A204.1 (cell line): Measurements from ENCODE around the gene FARP1.

Experiments
- FAIRE-seq: peaks from 2 replicates; lab custom pipeline; 2012; peaks lifted over from hg19 to GRCh38; lab: Jason Lieb, UNC

Gene FARP1

DNA sequence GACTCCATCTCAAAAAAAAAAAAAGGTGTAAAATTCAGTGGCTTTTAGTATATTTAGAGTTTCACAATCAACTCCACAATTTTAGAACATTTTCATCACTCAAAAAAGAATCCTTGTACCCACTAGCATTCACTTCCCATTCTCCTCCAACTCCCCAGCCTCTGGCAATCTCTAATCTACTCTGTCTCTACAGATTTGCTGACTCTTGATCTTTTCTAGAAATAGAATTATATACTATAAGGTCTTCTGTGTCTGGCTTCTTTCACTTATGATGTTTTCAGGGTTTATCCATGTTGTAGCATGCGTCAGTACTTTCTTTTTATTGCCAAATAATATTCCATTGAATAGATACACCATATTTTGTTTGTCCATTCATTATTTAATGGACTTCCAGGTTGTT is 8.0 kb upstream of the FARP1 start:
- FAIRE-seq: no peak

DNA sequence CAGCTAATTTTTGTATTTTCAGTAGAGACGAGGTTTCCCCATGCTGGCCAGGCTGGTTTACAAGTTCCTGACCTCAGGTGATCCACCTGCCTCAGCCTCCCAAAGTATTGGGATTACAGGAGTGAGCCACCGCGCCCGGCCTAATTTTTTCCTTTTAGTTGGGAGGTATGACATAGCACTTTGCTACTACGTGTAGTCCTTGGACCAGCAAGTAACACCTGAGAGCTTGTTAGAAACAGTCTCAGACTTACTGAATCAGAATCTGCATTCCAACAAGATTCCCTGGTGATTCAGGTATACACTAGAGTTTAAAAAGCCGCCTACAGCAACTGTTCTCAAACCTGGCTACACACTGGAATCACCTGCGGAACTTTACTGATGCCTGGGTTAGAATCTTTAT is 1.8 kb upstream of the FARP1 start:
- no peak for FAIRE-seq

DNA sequence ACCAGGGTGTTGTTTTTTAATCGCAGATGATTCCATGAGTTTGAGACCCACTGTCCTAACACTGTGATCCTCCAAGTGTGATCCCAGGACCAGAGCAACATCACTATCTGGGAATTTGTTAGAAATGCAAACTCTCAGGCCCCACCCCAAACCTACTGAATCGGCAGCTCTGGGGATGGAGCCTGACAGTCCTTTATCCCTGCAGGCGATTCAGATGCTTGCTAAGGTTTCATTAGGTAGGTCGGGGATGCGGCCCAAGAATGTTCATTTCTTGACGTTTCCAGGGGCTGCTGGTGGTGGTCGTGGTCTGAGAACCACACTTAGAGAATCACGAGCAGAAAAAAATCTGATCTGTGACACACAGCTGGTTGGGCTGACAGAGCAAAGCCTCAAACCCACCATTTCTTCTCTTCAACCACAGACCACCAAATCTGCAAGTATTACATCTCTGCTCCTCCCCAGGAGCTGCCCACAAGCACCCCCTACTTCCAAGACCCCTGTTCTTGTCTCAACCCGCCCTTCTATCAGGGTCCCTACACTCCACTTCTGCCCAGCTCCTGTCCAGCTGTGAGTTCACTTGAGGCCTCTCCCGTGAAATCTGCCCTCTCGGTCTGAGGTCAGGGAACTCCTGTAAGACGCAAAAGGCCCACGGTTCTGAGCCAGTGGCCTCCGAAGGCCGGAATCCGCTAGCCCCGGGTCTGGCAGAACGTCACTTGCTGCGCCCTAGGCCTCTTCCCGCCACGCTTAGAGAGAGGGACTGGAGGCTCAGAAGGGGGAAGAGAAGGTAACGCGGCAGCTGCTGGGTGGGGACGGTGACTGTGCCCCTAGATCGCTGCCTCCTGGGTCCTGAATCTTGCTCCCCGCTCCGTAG is 1.1 kb upstream of the FARP1 start:
- no peak for FAIRE-seq

DNA sequence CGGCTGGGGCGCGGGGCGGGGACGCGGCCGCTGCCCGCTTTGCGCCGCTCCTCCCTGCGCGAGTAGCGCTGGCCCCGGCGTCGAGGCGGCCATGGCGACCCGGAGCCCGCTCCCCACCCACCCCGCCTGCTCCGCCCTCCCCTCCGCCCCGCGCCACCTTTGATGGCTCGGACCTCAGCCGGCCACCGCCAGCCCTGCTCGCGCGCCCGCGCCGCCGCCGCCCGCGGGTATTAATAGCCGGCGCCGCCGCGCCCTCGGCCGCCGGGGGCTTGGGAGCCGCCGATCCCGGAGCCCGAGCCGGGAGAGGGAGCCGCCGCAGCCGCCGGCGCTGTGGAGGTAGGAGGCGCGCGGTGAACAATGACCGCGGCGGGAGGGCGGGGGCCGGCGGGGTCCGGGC is 261 bp downstream of the FARP1 start:
- FAIRE-seq: no peak

DNA sequence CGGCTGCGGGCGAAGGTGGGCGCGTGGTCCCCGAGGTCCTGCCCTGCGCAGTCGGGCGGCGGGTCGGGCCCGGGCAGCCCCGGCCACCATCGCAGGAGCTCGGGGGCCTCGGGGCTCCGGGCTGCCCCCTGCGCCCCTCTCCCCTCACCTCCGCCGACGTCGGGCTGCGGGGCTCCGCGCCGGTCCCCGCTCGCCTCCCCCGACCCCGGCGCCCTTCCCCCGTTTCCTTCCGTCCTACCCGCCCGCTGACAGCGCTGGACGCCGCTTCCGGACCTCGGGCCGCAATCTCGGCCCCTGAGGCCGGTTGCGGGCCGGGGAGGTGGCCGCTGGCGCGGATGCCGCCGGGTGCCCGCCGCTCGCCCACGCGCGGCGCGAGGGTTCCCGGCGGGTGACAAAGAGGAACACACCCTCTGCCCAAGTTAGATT is 720 bp downstream of the FARP1 start:
- FAIRE-seq: no peak

DNA sequence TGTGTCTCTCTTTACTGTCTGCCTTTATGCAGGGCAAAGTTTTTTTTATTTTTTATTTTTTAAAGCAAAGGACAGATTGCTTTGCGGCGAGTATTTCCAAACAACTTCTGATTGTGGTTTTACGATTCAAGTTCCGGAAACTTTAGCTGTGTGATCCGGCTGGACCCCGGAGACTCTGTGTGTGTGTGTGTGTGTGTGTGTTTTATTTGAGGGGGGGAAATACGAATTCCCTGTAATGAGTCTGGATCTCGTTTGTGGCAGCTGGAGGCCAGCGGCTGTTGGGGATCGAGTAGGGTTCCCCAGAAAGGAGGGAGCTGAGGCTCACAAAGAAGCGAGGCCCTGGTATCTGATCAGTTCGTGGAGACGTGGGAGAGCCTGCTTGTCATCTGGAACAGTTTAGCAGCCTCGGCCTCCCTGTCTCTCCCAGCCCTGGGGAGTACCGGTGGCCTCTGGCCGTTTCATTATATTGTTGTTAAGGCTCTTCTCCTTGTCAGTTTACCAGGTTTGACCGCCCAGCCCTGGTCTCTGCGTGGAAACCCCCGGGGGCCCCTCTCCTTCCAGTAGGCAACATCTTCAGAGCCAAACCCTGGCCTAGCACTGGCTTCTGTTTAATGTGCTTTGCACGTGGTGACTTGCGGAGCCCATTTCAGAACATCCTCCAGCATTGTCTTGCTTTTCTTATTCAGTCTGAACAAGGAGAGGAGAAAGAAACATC is 1.3 kb downstream of the FARP1 start:
- no peak for FAIRE-seq

DNA sequence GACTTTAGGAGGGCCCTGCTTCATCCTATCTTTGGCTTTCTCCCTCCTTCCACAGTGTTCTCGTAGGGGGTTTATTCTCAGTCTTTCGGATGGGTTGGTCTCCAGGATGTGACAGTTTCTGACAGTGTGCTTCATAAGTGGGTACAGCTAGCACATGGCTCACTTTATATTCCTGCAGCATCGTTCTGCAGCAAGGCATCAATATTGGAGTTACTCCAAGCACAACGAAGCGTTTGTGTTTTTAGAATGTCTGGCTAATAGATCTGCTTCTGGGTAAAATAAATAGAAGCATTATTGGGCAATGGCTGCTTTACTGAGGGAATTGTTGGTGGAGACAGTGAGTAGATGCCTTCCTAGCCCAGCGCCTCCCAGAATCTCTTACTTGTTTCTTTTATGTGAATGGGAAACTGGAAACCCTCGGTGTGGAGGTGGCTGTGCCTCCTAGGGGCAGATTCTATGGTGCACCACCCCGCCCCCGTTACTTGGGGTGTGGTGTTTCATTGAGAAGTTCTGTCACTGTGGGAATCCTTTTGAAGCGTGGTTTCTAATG is 2.0 kb downstream of the FARP1 start:
- FAIRE-seq: no peak

DNA sequence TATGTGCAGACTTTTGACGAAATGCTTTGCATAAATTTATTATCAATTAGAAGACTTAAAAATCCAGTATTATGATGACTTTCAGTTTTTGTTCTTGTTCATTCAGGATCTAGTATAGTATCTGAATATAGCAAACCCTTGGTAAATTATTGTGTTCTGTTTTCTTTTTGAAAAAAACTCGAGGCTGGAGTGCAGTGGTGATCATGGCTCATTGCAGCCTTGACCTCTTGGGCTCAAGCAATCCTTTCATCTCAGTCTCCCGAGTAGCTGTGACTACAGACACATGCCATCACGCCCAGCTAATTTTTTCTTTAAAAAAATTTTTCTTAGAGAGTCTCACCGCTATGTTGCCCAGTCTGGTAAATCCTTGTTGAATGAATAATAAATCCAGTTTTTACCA is 4.6 kb downstream of the FARP1 start:
- no peak for FAIRE-seq

DNA sequence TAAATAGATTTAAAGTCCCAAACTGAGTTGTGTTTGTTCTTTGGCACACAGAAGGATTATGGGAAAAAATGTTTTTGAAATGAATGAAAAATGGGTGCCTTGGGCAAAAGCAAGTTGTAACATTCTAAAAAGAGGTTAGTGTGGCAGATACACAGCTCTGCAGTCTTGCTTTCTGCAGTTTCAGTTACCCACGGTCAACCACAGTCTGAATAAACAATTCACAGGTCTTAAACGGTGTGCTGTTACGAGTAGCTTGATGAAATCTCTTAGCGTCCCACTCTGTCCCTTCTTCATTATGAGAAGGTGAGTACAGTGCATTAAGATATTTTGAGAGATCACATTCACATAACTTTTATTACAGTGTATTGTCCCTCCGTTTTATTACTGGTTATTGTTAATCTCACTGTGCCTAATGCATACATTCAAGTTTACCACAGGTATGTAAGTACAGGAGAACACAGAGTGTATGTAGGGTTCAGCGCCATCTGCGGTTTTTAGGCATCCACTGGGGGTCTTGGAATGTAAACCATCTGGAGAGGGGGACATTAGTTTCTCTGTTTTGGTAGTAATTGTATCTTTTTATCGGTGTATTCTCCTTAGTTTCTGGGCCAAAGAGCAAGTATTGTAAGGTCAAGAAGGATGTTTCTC is 8.1 kb downstream of the FARP1 start:
- FAIRE-seq: no peak

DNA sequence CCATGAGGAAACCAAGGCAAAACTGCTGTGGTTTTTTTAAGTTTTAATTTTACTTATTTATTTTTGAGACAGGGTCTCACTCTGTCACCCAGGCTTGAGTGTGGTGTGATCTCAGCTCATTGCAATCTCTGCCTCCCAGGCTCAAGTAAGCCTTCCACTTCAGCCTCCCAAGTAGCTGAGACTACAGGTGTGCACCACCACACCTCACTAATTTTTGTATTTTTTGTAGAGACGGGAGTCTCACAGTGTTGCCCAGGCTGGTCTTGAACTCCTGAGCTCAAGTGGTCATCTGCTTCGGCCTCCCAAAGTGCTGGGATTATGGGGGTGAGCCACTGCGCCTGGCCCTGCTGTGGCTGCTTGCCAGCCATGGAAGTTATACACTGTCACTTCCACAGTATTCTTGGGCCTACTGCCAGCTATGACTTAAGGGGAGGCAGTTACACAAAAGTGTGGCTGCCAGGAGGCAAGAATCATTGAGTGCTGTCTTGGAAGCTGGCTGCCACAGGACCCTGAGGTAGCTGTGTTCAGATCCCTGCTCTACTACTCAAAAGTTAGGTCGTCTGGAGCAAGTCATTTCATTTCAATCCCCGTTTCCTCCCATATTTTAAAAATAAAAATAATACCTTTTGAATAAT is 12.7 kb downstream of the FARP1 start:
- no peak for FAIRE-seq

DNA sequence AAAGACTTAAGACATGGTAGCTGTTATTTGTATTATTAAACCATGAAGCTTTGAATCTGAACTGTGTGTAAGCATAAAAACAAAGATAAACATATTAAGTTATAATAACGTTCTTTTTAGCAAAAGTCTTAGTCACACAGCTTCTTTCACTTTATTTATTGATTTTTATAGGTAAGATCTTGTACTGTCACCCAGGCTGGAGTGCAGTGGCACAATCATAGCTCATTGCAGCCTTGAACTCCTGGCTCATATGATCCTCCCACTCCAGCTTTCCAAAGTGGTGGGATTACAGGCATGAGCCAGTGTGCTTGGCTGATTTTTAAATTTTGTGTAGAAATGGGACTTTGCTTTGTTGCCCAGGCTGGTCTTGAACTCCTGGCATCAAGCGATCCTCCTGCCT is 13.4 kb downstream of the FARP1 start:
- no peak for FAIRE-seq

DNA sequence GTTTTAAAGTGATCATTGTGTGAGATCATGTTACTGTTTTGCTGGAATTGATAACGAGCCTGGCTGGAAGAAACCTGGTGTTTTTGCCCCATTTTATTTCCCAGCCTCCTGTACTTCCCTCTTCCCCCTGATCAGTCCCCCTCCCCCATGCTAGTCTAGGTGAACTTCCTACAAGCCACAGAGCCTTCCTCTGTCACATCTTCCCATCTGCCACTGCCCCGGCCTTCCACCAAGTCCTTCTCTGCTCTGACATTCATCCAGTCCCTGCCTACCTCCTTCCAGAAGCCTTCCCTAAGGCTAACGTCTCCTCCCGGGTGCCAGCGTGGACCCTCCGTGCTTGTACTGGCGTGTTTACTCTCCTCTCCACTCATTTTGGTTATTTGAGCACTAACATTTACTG is 14.3 kb downstream of the FARP1 start:
- no peak for FAIRE-seq

DNA sequence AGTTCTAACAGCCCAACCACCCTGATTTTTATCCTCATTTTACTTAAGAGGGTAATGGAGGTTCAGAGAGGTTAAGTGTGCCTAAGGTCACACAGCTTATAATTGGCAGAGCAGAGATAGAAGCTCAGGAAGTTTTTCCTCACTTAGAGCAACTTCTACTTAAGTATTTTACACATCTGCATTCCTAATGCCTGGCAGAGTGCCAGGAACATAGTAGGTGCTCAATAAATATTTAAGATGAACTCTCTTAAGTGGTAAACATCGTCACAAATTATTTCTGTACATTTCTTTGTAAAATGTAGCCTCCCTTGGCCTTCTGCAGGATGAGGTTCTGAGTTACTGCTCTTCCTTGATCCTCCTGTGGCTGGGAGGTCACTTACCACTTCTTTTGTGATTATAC is 14.7 kb downstream of the FARP1 start:
- FAIRE-seq: no peak

DNA sequence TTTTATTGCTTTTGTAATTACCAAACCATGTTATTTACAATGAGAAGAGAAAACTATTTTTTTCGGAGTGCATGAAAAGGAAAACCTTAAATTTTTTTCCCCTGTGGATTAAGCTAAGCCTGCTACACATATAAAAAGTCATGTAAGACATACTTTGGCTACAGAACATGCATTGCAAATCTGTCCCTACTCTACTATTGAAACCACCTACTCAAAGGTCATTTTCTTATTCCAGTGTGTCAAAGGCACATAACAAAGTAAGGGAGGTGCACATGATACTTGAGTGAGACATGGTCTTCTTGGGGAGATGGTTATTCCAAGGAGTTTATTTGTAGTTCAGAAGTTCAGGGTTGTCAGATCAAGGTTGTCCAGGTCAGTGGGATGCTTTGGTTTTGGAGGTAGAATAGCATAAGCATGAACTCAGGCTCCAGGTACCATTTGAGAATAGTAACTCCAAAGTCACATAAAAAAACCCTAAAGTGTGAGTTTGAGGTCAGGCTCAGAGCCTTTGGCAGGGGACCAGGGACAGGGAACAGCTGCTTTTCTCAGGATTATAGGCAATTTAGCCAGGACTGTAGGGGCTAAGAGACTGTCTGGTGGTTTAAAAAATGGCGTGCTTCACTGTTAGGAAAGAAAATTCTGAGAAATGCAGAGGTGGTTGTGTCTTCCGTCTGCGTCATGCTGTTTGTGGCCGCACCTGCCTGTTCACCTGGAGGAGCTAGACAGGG is 15.4 kb downstream of the FARP1 start:
- no peak for FAIRE-seq

DNA sequence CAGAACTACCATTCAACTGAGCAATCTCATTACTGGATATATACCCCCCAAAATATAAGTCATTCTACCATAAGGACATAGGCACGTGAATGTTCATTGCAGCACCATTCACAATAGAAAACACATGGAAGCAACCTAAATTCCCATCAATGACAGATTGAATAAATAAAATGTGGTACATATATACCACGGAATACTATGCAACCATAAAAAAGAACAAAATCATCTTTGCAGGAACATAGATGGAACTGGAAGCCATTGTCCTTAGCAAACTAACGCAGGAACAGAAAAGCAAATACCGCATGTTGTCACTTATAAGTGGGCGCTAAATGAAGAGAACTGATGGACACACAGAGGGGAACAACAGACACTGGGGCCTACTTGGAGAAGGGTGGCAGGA is 20.0 kb downstream of the FARP1 start:
- no peak for FAIRE-seq

DNA sequence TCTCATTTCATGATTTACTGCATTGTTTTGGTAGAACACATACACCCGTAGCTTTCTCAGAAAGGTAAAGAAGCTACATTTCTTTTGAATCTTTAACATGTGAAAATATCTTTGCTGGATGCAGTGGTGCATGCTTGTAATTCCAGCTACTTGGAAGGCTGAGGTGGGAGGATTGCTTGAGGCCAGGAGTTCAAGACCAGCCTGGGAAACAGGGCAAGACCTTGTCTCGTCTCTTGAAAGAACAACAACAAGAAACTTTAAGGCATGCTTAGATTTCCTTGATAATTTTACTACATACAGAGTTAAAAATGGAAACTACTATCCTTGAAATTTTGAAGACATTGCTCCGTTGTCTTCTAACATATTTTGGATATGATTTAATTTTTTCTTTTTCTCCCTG is 26.4 kb downstream of the FARP1 start:
- FAIRE-seq: no peak

DNA sequence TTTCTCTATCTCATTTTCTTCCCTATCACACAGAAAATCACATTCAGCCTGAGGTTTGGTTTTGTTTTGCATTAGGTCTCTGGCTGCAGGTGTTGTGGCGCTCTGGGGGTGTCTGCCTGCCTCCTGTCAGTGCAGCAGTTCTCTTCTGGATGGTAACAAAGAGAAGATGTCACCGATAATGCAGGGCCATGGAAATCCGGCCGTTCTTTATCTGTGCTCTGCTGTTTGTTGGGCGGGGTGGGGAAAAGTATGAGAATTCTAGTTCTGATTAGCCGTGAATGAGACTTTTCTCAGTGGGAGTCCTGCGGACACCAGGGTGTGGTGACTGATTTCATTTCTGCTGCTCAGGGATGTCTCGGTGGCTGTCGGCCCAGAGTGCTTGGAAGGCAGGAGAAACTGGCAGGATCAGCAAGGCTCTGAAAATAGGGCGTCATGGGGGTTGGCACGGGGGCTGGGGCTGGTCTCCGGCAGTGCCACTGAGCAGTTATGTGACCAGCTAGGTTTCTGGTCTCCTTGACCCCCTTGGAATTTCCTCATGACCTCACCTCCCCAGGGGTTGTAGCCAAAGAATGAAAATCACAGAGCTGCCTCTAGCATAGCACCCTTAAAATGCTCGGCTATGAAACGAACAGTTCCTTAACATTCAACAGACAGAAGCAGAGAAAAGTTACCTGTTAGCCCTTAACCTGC is 29.2 kb downstream of the FARP1 start:
- FAIRE-seq: no peak

DNA sequence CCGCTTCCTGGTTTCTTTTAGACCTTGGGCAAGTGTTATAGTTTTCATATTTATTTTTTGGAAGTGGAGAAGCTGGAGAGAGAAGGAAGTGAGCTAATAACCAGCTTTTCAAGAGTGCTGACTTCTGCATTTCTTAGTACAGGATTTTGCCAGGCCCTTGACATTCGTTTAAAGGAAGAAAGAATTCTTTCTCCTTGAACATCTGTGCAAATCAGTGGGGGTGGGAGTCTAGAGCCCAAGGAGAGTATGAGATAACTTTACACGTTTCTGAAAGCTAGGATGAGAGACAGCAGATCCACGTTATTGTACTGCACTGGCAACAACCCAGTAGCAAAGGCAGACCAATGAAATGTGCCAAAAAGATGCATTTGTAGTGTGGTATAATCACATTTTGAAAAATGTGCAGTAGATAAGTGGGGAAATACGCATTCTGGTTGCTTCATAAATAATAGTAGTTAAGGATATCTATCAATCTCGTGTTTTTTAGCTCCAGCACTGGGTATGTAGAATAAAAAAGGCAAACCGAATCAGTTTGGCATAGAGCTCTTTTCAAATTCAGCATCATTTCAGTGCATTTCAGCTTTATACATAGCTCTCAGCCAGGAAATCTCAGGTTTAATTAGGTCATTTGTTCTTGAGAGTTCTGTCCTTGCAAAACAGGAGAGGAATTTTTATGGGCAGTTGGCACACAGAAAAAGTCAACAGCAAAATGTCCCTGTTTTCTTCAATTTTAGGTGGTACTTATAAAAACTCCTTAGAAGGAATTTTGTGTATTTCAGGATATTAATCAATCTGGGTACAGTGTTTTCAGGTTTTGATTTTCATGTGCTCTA is 29.9 kb downstream of the FARP1 start:
- no peak for FAIRE-seq

DNA sequence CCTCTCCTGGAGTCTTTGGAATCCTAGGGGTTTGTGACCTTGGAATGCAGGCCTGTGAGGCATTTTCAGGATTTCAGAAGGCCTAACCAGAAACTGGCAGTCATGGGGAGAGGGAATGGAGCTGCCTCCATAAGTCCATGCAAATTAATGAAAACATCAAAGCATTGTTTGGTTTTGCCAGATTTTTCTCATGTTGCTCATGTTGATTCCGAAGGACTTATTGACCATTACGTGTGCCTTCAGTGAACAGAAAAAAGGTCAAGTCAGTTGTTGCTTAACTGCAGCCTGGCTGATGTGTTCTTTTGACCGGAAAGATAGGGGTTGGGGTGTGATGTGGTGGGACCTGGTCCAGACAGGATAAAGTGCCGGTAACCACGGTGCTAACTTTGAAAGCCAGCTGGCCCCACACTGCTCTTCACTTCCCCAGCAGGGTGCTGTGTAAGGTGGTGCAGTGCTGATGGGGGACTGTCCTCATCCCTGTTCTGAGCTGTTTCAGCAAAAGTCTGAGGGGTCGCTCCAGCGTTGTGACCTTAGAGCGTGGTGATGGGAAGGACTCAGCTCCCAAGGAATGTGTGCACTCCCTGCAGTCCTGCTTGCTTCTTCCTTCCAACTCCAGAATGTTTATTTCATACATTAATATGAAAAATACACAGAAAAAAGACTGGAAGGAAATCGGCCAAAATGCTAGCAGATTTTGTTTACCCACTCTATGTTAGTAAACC is 30.7 kb downstream of the FARP1 start:
- no peak for FAIRE-seq

DNA sequence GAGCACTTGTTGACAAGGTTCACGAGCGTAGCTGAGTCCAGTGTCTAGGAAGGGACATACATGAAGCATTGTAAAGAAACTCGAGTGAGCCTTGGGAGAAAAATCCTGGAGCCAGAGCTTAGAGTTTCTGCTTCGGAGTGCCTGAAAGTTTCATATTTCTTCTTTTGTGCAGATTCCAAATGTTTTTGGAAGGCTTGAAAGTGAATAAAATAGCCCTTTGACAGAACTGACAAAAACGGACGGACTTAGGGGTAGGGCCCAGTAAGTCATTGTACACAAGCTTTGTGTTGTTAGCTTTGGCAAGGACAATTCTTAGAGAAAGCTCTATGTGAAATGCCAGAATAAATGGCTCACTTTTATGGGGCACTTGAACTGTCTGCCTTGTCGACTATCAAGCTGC is 31.4 kb downstream of the FARP1 start:
- FAIRE-seq: no peak
